HCT116 (cell line): ENCODE results near the gene PLCH2. TPM values are rescaled to one million over a fixed set of nuclear protein-coding genes. Genes with fewer than 3 reads are reported as not detected.

Experiments
- ATAC-seq: fragments of 200-7000 bp; cut with Tn5 transposase; 2 replicates; pipeline ENCODE4 v1.9.1; 2020; ENCODE audit warnings: mild to moderate bottlenecking, moderate library complexity
- BruUV-seq: library from RNA; stranded (reverse); fragments of 400-500 nt; replicated peaks from 2 replicates; lab custom pipeline; 2021; lab: Mats Ljungman, UMichigan
- CTCF ChIA-PET: fragments of 300-600 bp; sonication (Branson Sonifier 250); formaldehyde crosslinking; loops from one replicate; lab custom pipeline; 2021; ENCODE audit warnings: antibody characterized with exemption; lab: Charles Lee
- POLR2A ChIA-PET: fragments of 300-600, 350-600 bp; sonication (Branson Sonifier 250); formaldehyde crosslinking; loops from one replicate; lab custom pipeline; 2021; ENCODE audit warnings: antibody characterized with exemption; lab: Charles Lee
- RAD21 ChIA-PET, 2 experiments: fragments of 300-600 bp; sonication (Branson Sonifier 250); formaldehyde crosslinking; loops; one replicate each; lab custom pipeline; 2023; ENCODE audit warnings: low total read pairs in 2 of 2; ENCODE audit not compliant: uncharacterized antibody in 2 of 2, unreplicated experiment in 2 of 2, low non-redundant PET in 1 of 2; lab: Charles Lee
- DNase-seq: peaks from one replicate; pipeline ENCODE4 v3.0.0-alpha.2; 2010; ENCODE audit warnings: low read depth, low spot score
- H2AFZ ChIP-seq: fragments of 200-600 bp; shearing (Covaris generic), sonication (generic); 2 replicates; pipeline ENCODE4 v1.6.1; 2017; ENCODE audit warnings: low read depth, mixed run types, mixed read lengths, antibody characterized with exemption, low read length; ENCODE audit not compliant: poor library complexity, severe bottlenecking
- H3K27ac ChIP-seq: 2 replicates; pipeline ENCODE4 v1.5.1; 2012; ENCODE audit warnings: low read depth, low read length
- H3K27me3 ChIP-seq: fragments of 200-600 bp; sonication (generic); 2 replicates; pipeline ENCODE4 v1.6.1; 2016; ENCODE audit warnings: mixed run types, low read length, mixed read lengths; ENCODE audit not compliant: insufficient read depth
- H3K36me3 ChIP-seq, 2 experiments: fragments of 200-500 bp in 1 of 2; fragments of 200-600 bp in 1 of 2; sonication (Bioruptor generic) in 1 of 2; sonication (generic) in 1 of 2; 2 replicates each; pipeline versions ENCODE4 v1.5.1 to v1.6.1; 2014 to 2016; ENCODE audit warnings: low read length in 2 of 2, inconsistent platforms in 1 of 2, mixed read lengths in 1 of 2, mixed run types in 1 of 2; ENCODE audit not compliant: insufficient read depth in 2 of 2, control insufficient read depth in 1 of 2
- H3K4me1 ChIP-seq, 2 experiments: fragments of 200-600 bp in 1 of 2; sonication (generic) in 1 of 2; 2 replicates each; pipeline versions ENCODE4 v1.5.1 to v1.6.1; 2012 to 2017; ENCODE audit warnings: low read length in 2 of 2, inconsistent platforms in 1 of 2, mild to moderate bottlenecking in 1 of 2, mixed read lengths in 1 of 2, mixed run types in 1 of 2, moderate library complexity in 1 of 2; ENCODE audit not compliant: insufficient read depth in 2 of 2, control insufficient read depth in 1 of 2
- H3K4me2 ChIP-seq: fragments of 200-600 bp; sonication (generic); 2 replicates; pipeline ENCODE4 v1.6.1; 2017; ENCODE audit warnings: mixed run types, low read length, mixed read lengths
- H3K4me3 ChIP-seq, 2 experiments: fragments of 200-600 bp in 1 of 2; sonication (generic) in 1 of 2; replicated peaks in 1 of 2; 2 replicates each; pipeline ENCODE4 v1.5.1; 2011 to 2016; ENCODE audit warnings: low read length in 2 of 2, control low read depth in 1 of 2, low read depth in 1 of 2, mild to moderate bottlenecking in 1 of 2, mixed read lengths in 1 of 2, mixed run types in 1 of 2
- H3K79me2 ChIP-seq: fragments of 200-600 bp; sonication (generic); 2 replicates; pipeline ENCODE4 v1.6.1; 2017; ENCODE audit warnings: mild to moderate bottlenecking, mixed run types, low read length, moderate library complexity, mixed read lengths; ENCODE audit not compliant: insufficient read depth
- H3K9ac ChIP-seq: fragments of 200-600 bp; sonication (generic); 2 replicates; pipeline ENCODE4 v1.6.1; 2016; ENCODE audit warnings: low read length, mixed read lengths
- H3K9me2 ChIP-seq: fragments of 200-600 bp; sonication (generic), shearing (Covaris generic); 2 replicates; pipeline ENCODE4 v1.6.1; 2017; ENCODE audit warnings: mixed run types, mild to moderate bottlenecking, moderate library complexity; ENCODE audit not compliant: insufficient read depth
- H3K9me3 ChIP-seq, 2 experiments: fragments of 200-500 bp in 1 of 2; fragments of 200-600 bp in 1 of 2; sonication (Bioruptor generic) in 1 of 2; sonication (generic) in 1 of 2; 2 replicates each; pipeline ENCODE4 v1.6.1; 2014 to 2017; ENCODE audit warnings: low read length in 2 of 2, mixed read lengths in 2 of 2, inconsistent platforms in 1 of 2, low read depth in 1 of 2, mild to moderate bottlenecking in 1 of 2, mixed run types in 1 of 2, moderate library complexity in 1 of 2; ENCODE audit not compliant: control insufficient read depth in 1 of 2, insufficient read depth in 1 of 2
- H4K20me1 ChIP-seq: fragments of 200-600 bp; sonication (generic), shearing (Covaris generic); 2 replicates; pipeline ENCODE4 v1.6.1; 2017; ENCODE audit warnings: mixed run types, mild to moderate bottlenecking, moderate library complexity; ENCODE audit not compliant: insufficient read depth
- FOSL1 ChIP-seq: IDR thresholded peaks from 2 replicates; pipeline ENCODE4 v1.6.1; 2012; ENCODE audit warnings: low read depth
- POLR2AphosphoS5 ChIP-seq: IDR thresholded peaks from 2 replicates; pipeline ENCODE4 v1.6.1; 2011; ENCODE audit warnings: mild to moderate bottlenecking, low read depth, low read length, moderate library complexity
- RAD21 ChIP-seq: IDR thresholded peaks from 2 replicates; pipeline ENCODE4 v1.6.1; 2012; ENCODE audit warnings: low read depth, mild to moderate bottlenecking
- REST ChIP-seq: IDR thresholded peaks from 2 replicates; pipeline ENCODE4 v1.6.1; 2012; ENCODE audit warnings: low read depth
- SIN3A ChIP-seq: IDR thresholded peaks from 2 replicates; pipeline ENCODE4 v1.6.1; 2012; ENCODE audit warnings: low read depth
- YY1 ChIP-seq: IDR thresholded peaks from 2 replicates; pipeline ENCODE4 v1.6.1; 2011; ENCODE audit warnings: low read length, low read depth, moderate library complexity, mild to moderate bottlenecking; ENCODE audit not compliant: insufficient replicate concordance; ENCODE audit errors: extremely low read depth
- ZNF274 ChIP-seq: fragments of 200-500 bp; sonication (Bioruptor generic); IDR thresholded peaks from 2 replicates; pipeline ENCODE4 v1.6.1; 2014; ENCODE audit warnings: mild to moderate bottlenecking, low read depth, low read length, inconsistent platforms
- intact Hi-C: fragments of 100-400 bp; cut with micrococcal nuclease; formaldehyde crosslinking; loops from 2 replicates; pipeline ENCODE4 v1.10.0; 2022
- total RNA-seq: library from RNA; stranded (reverse); gene quantifications from one replicate; pipeline ENCODE4 v1.2.1, GENCODE V29; 2021; ENCODE audit not compliant: unreplicated experiment

PLCH2 gene
- total RNA-seq, 1 experiment from 2014 or later, result 2.0 TPM

GRCh38 chr1:2465371-2466269 lies 10.5 kb upstream of the PLCH2 start:
- Histone ChIP-seq H3K4me3 (no peak overlapping the region), H3K9me2 (no peaks in the 10 kb centered on the region), H3K27ac (no peak overlapping the region), H3K27me3 (no peaks in the 10 kb centered on the region), H3K4me1 (peaks cover 3 to 9% of the 10 kb centered on the region in 2 experiments; a peak in 1 of 4 replicates), H3K9ac (no peak overlapping the region), H3K9me3 (no peaks in the 10 kb centered on the region), H2AFZ (no peak overlapping the region), H3K4me2 (no peak overlapping the region), H4K20me1 (no peaks in the 10 kb centered on the region), H3K36me3 (no peaks in the 10 kb centered on the region), H3K79me2 (no peaks in the 10 kb centered on the region)
- no TSS peak for BruUV-seq
- intact Hi-C loops, result no loop called here
- ChIA-PET POLR2A (no interaction called here), RAD21 (no interaction called here), CTCF (no interaction called here)
- no peak for ATAC-seq
- no peak for DNase-seq
- TF ChIP-seq ZNF274 (no peak), FOSL1 (no peak), RAD21 (no peak), POLR2AphosphoS5 (no peak), SIN3A (no peak), YY1 (no peak), REST (no peak)
